Measurements from ENCODE around the gene PIMREG. TPM values are rescaled to one million over a fixed set of nuclear protein-coding genes. Genes with fewer than 3 reads are reported as not detected.

The PIMREG gene, protein sequence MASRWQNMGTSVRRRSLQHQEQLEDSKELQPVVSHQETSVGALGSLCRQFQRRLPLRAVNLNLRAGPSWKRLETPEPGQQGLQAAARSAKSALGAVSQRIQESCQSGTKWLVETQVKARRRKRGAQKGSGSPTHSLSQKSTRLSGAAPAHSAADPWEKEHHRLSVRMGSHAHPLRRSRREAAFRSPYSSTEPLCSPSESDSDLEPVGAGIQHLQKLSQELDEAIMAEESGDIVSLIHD
- 10 to 100 TPM; 21.8 to 24.1 TPM for total RNA-seq

DNA sequence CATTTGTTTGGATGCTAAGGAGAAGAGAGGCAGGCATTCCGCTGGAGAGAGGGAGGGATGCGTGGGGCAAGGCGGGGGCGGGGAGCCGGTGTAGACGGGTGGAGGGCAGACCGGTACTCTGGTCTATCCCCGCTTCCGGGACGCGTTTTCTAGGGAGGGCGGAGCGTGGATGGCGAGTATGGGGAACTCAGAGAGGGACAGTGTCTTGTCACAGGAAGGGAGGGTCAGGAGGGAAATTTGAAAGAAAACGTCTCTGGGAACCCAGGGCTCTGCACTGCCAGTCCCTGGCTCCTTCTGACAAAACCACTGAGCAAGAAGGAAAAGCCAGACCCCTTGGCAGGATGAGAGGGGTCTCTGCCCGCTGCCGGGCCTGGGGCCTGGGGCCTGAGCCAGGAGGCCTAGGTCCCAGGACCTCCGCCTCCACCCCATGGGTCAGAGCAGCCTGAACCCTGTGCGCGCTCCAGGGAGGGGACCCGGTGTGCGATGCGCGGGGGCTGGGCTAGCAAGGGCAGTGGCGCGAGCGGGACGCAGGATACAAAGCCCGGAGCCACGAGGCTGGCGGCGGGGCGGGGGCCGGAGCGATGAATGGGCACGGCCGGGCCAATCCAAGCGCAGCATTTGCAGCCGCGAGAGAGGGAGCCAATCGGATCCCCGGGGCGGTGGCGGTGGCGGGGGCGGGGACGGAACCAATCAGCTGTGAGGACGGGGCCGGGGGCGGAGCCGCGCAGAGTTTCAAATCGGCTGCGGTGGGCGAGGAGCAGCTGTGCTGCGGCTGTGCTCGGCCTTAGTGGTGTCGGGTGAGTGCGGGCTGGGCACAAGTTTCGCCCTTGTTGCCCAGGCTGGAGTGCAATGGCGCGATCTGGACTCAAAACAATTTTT lies at the start of gene PIMREG:
Gene PIMREG, plus strand, starts transcription at position 764 of the 879 bp plus-strand sequence. CDS start 656 bp downstream, outside the sequence.

DNA sequence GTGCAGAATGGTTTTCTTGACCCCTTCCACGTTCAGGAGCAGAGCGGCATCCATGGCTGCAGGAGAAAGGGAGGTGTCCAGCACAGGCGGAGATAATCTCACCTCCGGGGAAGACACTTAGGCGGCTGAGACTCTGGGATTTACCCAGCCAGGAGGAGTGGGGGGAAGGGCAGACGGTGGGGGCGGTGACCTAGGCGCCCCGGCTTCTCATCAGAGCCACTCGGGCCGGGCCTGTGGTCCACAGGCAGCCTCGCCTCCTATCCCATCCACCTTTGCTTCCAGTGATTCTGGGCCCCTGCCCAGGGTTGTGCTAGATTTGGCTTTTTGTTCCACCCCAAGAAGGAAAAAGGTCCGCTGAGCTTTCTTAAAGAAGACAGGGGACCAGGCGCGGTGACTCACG lies 9.2 kb upstream of the PIMREG start, which contains the start of gene AIPL1:
Gene AIPL1, minus strand, starts transcription at position 71 of the 400 bp plus-strand sequence. Its CDS starts 17 bp downstream, at position 54.

Other genes with a start within 250 kb of the PIMREG start
- gene AIPL1, start 9.3 kb upstream of the PIMREG start, total RNA-seq, result not detected
- under 1 TPM; 0.55 to 0.60 TPM for gene PITPNM3, start 112.1 kb downstream of the PIMREG start, total RNA-seq
- 10 to 100 TPM; 12.9 to 16.4 TPM for gene KIAA0753, start 196.3 kb downstream of the PIMREG start, total RNA-seq
- 10 to 100 TPM; 56.1 to 61.3 TPM for gene TXNDC17, start 196.6 kb downstream of the PIMREG start, total RNA-seq
- gene MED31, start 207.2 kb downstream of the PIMREG start, total RNA-seq, result 10 to 100 TPM; 20.5 to 25.5 TPM
- gene C17orf100, start 207.3 kb downstream of the PIMREG start, total RNA-seq, result 1 to 10 TPM; 3.3 to 4.3 TPM

Data from activated naive CD4-positive, alpha-beta T cell treated with anti-CD3 and anti-CD28 coated beads, Interleukin-2, amount 10 ng/mL, durations not matched to agents 5 hours and 36 hours (primary cell).